HG03108 (cell line): Measurements from ENCODE around the gene SAPCD2.

Experiments used
- ATAC-seq: cut with Tn5 transposase; IDR thresholded peaks from one replicate; pipeline ENCODE4 v1.9.1; 2021; ENCODE audit warnings: moderate library complexity; ENCODE audit not compliant: unreplicated experiment

The SAPCD2 gene

GRCh38 chr9:137107982-137108381, 37.6 kb upstream of the SAPCD2 start:
- ATAC-seq, result no peak

- no peak for ATAC-seq
Observed at GRCh38 chr9:137107312-137107921, 37.1 kb upstream of the SAPCD2 start.

DNA sequence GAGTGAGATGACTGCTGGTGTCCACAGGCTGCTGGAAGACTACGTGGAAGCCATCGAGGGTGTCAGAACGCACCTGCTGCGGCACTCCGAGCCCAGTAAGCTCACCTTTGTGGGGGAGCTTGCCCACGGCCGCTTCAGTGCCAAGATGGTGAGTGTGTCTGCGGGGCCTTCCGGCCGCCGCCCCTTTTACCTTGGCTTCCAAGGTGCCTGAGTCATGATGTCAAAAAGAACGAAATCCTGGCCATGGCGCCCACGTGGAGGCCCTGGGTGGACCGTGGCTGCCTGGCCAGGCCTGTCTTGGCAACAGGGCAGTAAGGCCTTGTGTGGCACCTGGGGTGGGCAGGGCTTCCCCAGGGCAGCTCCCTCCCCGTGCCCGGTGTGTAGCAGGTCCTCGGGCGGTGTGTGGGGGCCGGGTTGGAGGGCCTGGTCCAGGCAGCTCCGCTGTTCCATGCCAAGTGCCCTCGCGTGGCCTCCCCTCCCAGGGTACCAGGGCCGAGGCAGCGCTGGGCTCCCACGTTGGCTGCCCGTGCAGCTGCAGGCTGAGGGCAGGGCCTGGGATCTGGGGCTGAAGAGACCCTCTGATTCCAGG, 36.4 kb upstream of the SAPCD2 start:
- no peak for ATAC-seq

DNA sequence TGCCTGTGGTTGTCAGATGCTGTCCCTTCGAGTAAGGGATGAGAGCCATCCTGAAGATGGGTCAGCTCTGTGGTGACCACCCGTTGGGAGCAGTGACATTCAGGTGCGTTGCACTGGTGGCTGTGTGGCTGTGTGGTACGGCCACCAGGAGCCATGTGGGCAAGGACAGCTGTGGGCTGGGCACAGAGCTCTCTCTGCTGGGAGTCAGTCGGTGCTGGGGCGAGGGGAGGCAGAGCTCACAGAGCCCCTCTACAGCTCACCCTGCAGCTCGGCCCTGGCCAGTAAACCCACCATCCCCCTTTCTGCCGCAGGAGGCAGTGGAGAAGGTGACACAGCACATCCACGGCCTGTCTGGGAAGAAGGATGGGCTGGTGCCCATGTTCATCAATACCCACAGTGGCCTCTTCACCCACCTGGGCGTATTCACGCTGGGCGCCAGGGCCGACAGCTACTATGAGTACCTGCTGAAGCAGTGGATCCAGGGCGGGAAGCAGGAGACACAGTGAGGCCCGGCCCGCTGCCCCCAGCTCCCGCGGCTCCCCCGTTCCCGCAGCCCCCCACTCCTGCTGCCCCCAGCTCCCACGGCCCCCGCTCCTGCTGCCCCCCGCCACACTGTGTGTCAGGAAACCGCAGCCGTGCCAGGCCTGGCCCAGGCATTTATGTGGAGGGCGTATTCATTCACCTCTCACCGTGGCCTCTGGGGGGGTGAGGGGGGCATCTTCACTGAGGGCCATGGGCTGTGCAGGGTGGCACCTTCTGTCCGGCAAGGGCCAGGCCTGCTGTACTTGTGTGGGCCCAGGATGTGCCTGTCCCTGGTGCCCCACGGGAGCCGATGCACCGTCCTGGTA, 35.7 kb upstream of the SAPCD2 start:
- no peak for ATAC-seq

DNA sequence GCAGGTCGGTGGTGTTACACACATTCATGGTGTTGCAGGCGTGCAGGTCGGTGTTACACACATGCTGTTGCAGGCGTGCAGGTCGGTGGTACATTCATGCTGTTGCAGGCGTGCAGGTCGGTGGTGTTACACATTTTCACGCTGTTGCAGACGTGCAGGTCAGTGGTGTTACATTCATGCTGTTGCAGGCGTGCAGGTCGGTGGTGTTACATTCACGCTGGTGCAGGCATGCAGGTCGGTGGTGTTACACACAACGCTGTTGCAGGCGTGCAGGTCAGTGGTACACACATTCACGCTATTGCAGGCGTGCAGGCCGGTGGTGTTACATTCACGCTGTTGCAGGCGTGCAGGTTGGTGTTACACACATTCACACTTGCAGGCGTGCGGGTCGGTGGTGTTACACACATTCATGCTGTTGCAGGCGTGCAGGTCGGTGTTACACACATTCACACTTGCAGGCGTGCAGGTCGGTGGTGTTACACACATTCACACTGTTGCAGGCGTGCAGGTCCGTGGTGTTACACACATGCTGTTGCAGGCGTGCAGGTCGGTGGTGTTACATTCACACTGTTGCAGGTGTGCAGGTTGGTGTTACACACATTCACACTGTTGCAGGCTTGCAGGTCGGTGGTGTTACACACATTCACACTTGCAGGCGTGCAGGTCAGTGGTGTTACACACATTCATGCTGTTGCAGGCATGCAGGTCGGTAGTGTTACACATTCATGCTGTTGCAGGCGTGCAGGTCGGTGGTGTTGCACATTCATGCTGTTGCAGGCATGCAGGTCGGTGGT, 33.0 kb upstream of the SAPCD2 start:
- no peak for ATAC-seq

DNA sequence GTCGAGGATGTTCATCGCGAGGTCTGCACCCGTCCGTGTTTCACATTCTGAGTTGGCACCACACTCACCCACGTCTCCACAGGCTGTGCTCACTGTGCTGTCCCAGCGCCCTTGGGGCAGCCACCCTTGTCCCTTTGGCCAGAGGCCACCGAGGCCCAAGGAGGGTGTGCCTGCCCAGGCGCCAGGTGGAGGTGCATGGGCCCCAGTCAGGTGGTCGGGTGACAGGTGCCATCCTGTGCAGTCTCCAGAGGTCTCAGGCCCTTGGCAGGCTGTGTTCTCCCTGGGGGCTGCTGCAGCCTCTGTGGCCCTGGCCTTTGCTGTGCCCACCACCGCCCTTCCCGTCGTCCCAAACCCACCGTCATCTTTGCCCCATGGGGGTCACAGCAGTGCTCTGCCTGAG, 28.9 kb upstream of the SAPCD2 start:
- ATAC-seq, result no peak

GRCh38 chr9:137097761-137098462, 27.6 kb upstream of the SAPCD2 start:
- ATAC-seq, result no peak

DNA sequence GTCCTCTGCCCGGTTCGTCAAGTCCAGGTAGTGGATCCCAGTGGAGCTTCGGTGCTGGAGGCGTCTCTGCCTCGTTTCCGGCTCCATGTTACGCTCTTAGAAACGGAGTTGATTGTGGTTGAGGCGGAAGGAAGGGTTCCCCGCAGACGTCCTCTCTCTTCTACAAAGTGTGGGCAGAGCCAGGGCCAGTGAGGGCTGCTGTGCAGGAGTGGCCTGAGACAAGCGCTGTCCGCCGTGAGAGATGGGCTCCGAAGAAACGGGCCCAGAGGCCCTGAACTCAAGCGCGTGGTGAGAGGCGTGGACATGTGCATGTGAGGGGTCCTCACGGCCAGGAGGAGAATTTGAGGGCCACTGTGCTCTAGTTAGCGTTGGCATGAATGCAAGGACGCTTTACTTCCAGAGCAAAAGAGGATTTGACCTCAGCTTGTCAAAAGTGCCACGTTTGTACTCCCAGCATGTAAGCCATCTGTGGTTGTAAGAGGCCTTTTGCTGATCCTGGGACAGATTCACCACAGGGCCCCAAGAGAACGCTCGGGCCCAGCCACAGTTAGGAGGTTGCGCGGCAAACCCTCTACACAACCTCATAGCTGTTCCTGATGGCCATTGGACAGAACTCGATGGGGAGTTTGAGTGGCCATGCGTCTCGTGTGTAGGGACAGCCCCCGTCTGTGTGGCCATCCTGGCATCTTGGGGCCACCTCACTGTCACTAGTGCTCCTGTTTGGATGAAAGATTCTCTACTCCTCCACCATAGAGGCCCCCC, 26.6 kb upstream of the SAPCD2 start:
- ATAC-seq, result no peak

- ATAC-seq, result peak; percentile 88
Observed at GRCh38 chr9:137095664-137096517, 25.5 kb upstream of the SAPCD2 start.

- no peak for ATAC-seq
Observed at GRCh38 chr9:137089232-137089947, 19.0 kb upstream of the SAPCD2 start.

DNA sequence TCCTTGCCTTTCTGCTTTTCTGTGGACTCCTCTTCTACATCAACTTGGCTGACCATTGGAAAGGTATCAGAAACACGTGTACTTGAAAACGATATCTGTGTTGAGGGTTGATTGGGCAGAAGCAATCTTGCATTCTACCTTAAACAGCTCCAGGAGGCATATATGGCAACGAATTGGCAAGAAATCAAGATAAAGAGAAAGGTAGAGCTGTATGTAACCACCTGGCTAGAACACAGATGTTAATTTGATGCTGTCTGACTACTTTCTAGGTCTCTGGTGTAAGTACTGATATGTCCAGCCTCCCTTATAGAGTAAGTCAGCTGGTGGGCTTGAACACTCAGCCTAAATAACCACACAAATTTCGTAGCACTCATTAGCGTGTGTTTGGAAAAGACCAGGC, 17.8 kb upstream of the SAPCD2 start:
- no peak for ATAC-seq

DNA sequence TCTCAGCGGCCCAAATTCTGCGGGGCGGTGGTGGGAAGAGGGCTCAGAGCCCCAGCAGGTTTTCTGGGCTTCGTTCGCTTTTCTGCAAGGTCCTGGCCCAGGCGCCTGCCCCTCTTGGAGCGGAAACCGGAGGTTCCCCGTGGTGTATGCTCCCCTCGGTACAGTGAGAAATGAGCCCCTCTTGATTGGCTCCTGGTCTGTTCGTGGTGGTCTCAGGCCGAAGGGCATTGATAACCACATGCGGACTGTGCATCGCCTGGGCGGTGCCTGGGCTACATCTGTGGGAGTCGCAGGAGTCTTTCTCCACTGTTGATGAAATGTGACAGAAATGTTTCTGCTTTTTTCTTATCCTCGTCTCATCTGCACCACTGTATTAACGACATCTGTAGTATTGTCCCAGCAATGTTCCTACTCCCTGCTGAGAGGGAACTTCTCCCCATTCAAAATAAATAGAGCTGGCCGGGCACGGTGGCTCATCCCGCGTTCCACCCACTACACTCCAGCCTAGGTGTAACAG, 17.1 kb upstream of the SAPCD2 start:
- ATAC-seq, result no peak

GRCh38 chr9:137086531-137087408, 16.4 kb upstream of the SAPCD2 start, which contains the start of gene MAN1B1:
Gene MAN1B1 (plus strand): TSS chr9:137086985. CDS start chr9:137087000, 15 bp downstream.
- peak; percentile 85 for ATAC-seq

DNA sequence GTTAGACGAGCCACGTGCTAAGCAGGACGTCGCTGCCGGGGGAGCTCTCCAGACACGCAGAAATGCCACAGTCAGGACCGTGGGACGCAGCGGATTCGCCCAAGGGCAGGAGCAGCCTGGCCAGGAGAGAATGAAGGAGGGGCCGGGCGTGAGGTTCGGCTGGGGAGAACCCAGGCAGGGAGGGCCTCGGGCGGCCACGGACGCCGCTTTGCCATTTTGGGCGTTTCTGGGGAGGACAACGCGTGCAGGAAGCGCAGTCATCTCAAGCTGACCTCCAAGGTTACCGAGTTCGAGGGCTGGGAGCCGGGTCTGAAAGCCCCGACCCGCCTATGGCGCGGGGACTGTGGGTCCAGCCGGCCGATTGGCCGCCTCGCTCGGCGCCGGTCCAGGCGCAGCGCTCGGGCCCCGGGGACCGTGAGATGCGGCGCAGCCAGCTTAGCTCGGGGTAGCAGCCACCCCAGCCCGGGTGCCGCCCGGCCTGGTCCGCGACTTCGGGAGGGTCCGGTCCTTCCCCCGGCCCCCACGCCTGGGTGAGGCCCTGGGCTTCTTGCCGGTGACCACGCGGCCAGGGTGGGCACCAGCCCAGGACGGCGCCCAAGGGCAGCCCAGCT, 15.7 kb upstream of the SAPCD2 start:
- ATAC-seq, result peak; percentile 4

DNA sequence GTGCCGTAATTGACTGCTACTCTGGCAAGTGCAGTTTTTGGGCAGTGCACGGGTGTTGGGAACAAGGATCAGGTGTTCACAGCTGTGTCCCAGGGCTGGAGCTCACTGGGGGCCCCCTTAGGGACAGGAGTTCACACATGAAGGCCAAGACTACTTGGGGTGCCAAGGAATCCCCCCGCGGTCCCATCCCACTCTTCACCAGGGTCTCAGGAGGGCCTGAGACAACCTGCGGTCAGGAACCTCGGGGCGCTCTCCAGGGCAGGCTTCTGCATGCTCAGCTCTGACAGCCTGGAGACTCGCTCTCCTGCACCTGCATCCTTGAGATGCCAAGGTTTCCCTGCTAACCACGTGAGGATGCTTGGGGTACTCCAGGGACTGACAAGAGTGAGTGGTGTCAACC, 14.2 kb upstream of the SAPCD2 start:
- ATAC-seq, result no peak

DNA sequence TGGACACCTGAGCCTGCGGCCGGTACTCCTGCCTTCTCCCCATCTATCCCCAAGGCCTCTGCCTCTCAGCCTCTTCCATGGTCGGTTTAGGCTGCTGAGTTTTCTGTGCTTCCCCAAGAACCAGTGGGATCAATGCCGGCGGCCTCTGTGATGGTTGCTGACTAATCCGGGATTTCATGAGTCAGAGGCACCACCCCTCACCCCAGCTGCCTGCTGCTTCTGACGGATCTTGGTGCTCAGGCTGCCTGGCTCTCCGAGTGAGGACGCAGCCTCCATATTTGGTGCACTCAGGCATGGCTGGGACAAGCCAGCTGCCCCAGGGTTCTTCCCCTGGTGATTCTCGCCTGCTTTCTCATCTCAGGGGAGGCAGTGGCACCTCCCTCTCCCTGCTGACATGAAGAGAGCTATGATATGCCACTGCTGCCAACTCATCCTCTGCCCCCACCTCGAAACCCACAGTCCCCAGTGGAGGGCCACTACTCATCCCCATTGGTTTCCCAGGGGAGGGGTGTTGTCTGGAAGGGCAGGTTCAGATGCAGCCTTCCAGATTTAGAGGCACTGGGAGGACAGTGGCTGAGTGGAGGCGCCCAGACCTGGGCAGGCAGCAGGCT, 13.1 kb upstream of the SAPCD2 start:
- ATAC-seq, result no peak
